Psoas muscle (tissue), 8 donors: Measurements from ENCODE around the gene MINDY4. TPM values are rescaled to one million over a fixed set of nuclear protein-coding genes. Genes with fewer than 3 reads are reported as not detected.

Experiments
- ATAC-seq, 4 donors: fragments of 200-7000 bp; cut with Tn5 transposase; one replicate each; pipeline ENCODE4 v1.9.1; 2020; ENCODE audit warnings: moderate library complexity in 3 of 4, mild to moderate bottlenecking in 2 of 4
- DNase-seq, 2 donors: peaks; one replicate each; pipeline ENCODE4 v3.0.0-alpha.2; 2020
- H3K27ac ChIP-seq: fragments of 200-600 bp; one replicate; pipeline ENCODE4 v1.8.0; 2022
- H3K27me3 ChIP-seq, 3 donors: fragments of 200-600 bp in 1 of 3; one replicate each; pipeline versions ENCODE4 v1.6.1 to v1.8.0; 2013 to 2022; ENCODE audit warnings: low read length in 2 of 3, mild to moderate bottlenecking in 2 of 3, moderate library complexity in 1 of 3; ENCODE audit not compliant: insufficient read depth in 3 of 3
- H3K36me3 ChIP-seq, 2 donors: fragments of 200-600 bp in 1 of 2; one replicate each; pipeline versions ENCODE4 v1.6.1 to v1.8.0; 2013 to 2022; ENCODE audit warnings: low read depth in 1 of 2, mild to moderate bottlenecking in 1 of 2, moderate library complexity in 1 of 2; ENCODE audit not compliant: insufficient read depth in 1 of 2
- H3K4me1 ChIP-seq: fragments of 200-600 bp; one replicate; pipeline ENCODE4 v1.8.0; 2022
- H3K4me3 ChIP-seq: fragments of 200-600 bp; one replicate; pipeline ENCODE4 v1.8.0; 2022; ENCODE audit warnings: mild to moderate bottlenecking
- H3K9me3 ChIP-seq: fragments of 200-600 bp; one replicate; pipeline ENCODE4 v1.8.0; 2022
- CTCF ChIP-seq: fragments of 200-600 bp; IDR thresholded peaks from one replicate; pipeline ENCODE4 v1.8.0; 2022; ENCODE audit warnings: antibody characterized with exemption
- WGBS, 3 donors: extraction: QIAGEN DNeasy Blood & Tissue Kit; methylation state at CpG; one replicate each; pipeline versions ENCODE4 v1.1.6 to v1.1.7; 2013; 5-methylcytosine and 5-hydroxymethylcytosine counted together
- intact Hi-C, 2 donors: fragments of 100-400 bp; cut with DNase I; formaldehyde crosslinking; loops; one replicate each; pipeline versions ENCODE4 v1.11.0 to v1.14.2; 2022
- polyA plus RNA-seq, 3 donors: library from polyadenylated mRNA; stranded (reverse); fragments of 200-250 nt; gene quantifications; one replicate each; pipeline ENCODE4 v1.2.3, GENCODE V29; 2013
- total RNA-seq, 4 donors: library from RNA; stranded (reverse); fragmentation: NEBNext Ultra II Directional in 2 of 4; extraction: Animal tissue kit (Norgen Biotek cat#: 25700) in 2 of 4; gene quantifications; one replicate each; pipeline versions ENCODE4 v1.2.1 to v1.2.4, GENCODE V29; 2021 to 2023
- donor health status: healthy with polysubstance abuse.
- donor health status: DM: no; HTN: no; CAD: no; lungs with moderate emphysema.
- donor health status: Bipolar disorder and iron deficiency.
- donor health status: healthy.
- donor health status: DM: yes; HTN: yes; CAD: no.
- donor health status: DM: no; HTN: no; CAD: no.
- donor health status: DM: no; HTN: no; CAD: no.
- donor health status: DM: yes; HTN: yes; CAD: no.

MINDY4 gene
- total and polyA plus RNA-seq, 7 donors: 0.86 to 3.5 (median 1.5) TPM

GRCh38 chr7:30810986-30811385 is 39.8 kb downstream of the MINDY4 start:
- H3K9me3 ChIP-seq: no peaks in the 10 kb centered on the region
- no peak for DNase-seq
- no peak for TF ChIP-seq CTCF
- intact Hi-C loops: no loop called here
- no peaks in the 10 kb centered on the region for H3K27me3 ChIP-seq
- H3K27ac ChIP-seq: no peak overlapping the region
- ATAC-seq: no peak
- WGBS, 3 donors: 87 to 90% (median 90%) methylated on average over 5 of the region's 5 CpGs
- no peak overlapping the region for H3K4me3 ChIP-seq
- peaks cover 29% of the 10 kb centered on the region for H3K4me1 ChIP-seq
- no peaks in the 10 kb centered on the region for H3K36me3 ChIP-seq

GRCh38 chr7:30812676-30813075 is 41.5 kb downstream of the MINDY4 start:
- no peak overlapping the region for H3K27ac ChIP-seq
- WGBS, 3 donors: 90 to 98% (median 92%) methylated on average over 6 of the region's 6 CpGs
- no peaks in the 10 kb centered on the region for H3K27me3 ChIP-seq
- H3K4me3 ChIP-seq: no peak overlapping the region
- no peaks in the 10 kb centered on the region for H3K9me3 ChIP-seq
- peaks cover 35% of the 10 kb centered on the region for H3K4me1 ChIP-seq
- DNase-seq (no peak), ATAC-seq (no peak)
- no peaks in the 10 kb centered on the region for H3K36me3 ChIP-seq
- intact Hi-C loops: no loop called here
- no peak for TF ChIP-seq CTCF

GRCh38 chr7:30813466-30813865 is 42.2 kb downstream of the MINDY4 start:
- no peaks in the 10 kb centered on the region for H3K27me3 ChIP-seq
- peaks cover 35% of the 10 kb centered on the region for H3K4me1 ChIP-seq
- no peak for TF ChIP-seq CTCF
- no peaks in the 10 kb centered on the region for H3K36me3 ChIP-seq
- no peaks in the 10 kb centered on the region for H3K9me3 ChIP-seq
- 37 to 51% (median 37%) methylated on average over 4 of the region's 4 CpGs for WGBS, 3 donors
- H3K4me3 ChIP-seq: no peak overlapping the region
- intact Hi-C loops: no loop called here
- peak in 1 of 2 donors; percentile 55 for DNase-seq
- peak overlapping the region; percentile 43 for H3K27ac ChIP-seq
- ATAC-seq: peak in 3 of 4 donors; percentile 67 to 76 (median 71)

GRCh38 chr7:30814700-30815387 is 43.6 kb downstream of the MINDY4 start:
- peaks cover 35% of the 10 kb centered on the region for H3K4me1 ChIP-seq
- ATAC-seq (peak; percentile 59 to 65 (median 63)), DNase-seq (peak; percentile 75 to 76)
- intact Hi-C loops: no loop called here
- TF ChIP-seq CTCF: no peak
- H3K4me3 ChIP-seq: no peak overlapping the region
- H3K27me3 ChIP-seq: no peaks in the 10 kb centered on the region
- 54 to 79% (median 58%) methylated on average over 4 of the region's 4 CpGs for WGBS, 3 donors
- H3K36me3 ChIP-seq: no peaks in the 10 kb centered on the region
- peak overlapping the region; percentile 51 for H3K27ac ChIP-seq
- no peaks in the 10 kb centered on the region for H3K9me3 ChIP-seq
